Stimulated activated CD4-positive, alpha-beta T cell treated with anti-CD3 and anti-CD28 coated beads, Interleukin-1b, Interleukin-23, amount 100 ng/mL, for 4 hours (primary cell): ENCODE results near the gene VWF.
"Not testable (repeated sequence)": the region's sequence is repeated elsewhere in the genome, so short reads cannot be mapped to it uniquely, and the experiment has no call there.

Experiments
- DNase-seq, 2 donors: peaks; one replicate each; pipeline ENCODE4 v3.0.0-alpha.2; 2020; ENCODE audit warnings: low read depth in 2 of 2

VWF gene

GRCh38 chr12:6033546-6033945 lies 90.9 kb downstream of the VWF start:
- DNase-seq, result no peak

DNA sequence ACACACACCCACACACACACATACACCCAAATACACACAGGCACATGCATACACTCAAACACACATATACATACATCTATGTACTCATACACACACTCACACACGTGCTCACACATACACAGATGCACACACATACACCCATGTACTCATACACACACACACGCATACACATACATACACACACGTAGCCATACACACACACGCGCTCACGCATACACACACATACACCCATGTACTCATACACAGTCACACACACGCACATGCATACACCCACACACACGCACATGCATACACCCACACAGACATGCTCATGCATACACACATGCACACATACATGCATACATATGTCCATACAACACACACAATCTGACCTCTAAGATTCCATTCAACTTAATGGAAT lies 91.7 kb downstream of the VWF start:
- DNase-seq, result no peak

DNA sequence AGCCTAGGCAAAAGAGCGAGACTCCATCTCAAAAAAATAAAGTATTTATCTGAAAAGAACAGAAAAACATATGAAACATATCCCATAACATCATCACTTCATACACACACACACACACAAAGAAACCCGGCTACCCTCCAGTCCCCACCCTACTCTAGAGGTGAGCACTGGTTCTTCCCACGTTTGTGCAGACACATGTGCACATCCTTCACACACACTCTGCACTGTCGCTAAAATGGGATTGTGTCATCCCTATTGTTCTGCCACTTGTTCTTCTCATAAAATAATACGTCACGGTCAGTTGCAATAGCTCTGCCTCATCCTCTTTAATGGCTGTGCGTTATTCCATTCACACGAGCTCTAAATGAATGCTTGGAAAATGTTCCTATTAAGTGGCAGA lies 93.5 kb downstream of the VWF start:
- no peak for DNase-seq

DNA sequence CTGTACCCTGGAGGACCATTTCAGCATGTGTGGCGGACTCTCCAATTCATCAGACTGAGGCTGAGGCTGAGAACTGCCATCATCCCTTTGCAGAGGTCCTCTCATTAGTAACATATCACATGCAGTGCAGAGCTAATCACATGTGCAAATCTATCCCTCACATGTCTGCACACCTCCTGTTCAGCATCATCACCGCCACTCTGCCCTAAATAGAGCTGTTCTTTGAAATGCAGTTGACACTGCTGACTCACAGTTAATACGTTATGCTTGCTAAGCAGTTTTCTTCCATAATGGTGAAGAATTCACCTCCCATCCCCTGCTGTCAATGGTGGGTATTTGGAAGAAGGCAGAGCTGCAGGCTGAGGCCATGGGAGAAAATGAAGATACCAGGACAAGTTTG lies 94.4 kb downstream of the VWF start:
- DNase-seq, result no peak

DNA sequence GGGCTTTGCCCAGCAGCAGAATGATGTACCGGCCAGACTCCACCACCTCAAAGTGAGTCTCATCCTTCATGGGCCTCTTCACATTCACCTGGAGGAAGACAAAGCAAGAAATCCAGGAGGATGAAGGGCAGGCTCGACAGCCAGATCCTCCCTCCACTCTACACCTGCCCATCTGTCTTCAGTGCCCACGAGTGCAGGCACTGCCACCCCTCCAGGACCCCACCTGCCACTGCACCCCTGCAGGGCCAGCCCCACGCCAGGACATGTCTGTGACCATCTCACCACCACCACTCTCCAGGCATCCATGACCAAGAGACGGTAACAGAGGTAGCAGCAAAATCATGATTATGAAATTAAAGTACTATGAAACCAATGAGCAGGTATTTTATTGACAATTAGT lies 95.1 kb downstream of the VWF start:
- no peak for DNase-seq

GRCh38 chr12:6026998-6027397 lies 97.5 kb downstream of the VWF start:
- DNase-seq, result no peak

- not testable (repeated sequence) for DNase-seq
Observed at GRCh38 chr12:6025703-6026298, 98.7 kb downstream of the VWF start.

- not testable (repeated sequence) for DNase-seq
Observed at GRCh38 chr12:6024066-6024465, 100.4 kb downstream of the VWF start.

GRCh38 chr12:6020930-6021329 lies 103.5 kb downstream of the VWF start:
- DNase-seq, result no peak

DNA sequence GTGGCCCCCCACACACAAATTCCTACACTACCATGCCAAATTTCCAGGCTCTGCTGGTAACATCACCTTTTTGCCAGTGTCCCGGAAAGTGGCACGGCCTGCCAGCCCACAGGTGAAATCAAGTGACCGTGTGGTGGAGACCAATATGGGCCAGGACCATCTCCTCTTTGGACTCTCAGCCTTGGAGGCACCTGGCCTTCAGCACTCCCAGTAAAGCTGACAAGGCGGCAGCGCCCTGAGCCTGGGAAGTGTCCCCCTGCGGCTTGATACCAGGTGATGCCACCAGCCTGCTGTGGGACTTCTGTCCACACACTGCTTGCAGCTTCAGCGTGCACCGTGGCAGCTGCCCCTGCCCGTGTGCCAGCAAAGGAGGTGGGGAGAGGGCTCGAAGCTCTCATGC lies 104.0 kb downstream of the VWF start:
- DNase-seq, result not testable (repeated sequence)

DNA sequence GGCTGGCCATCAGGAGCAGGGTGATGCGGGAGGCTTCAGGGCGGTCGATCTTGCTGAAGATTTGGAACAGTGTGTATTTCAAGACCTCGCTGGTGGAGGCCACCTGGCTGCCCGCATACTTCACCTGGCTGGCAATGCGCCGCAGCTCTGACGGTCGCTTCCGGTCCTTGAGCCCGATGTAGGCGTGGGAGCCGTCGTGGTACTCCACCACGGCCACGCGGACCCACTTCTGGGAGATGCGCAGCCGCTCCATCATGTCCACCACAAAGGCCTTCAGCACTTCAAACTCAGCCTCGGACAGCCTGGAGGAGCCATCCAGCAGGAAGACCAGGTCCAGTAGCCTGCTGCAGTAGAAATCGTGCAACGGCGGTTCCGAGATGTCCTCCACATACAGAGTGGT lies 105.2 kb downstream of the VWF start:
- not testable (repeated sequence) for DNase-seq

DNA sequence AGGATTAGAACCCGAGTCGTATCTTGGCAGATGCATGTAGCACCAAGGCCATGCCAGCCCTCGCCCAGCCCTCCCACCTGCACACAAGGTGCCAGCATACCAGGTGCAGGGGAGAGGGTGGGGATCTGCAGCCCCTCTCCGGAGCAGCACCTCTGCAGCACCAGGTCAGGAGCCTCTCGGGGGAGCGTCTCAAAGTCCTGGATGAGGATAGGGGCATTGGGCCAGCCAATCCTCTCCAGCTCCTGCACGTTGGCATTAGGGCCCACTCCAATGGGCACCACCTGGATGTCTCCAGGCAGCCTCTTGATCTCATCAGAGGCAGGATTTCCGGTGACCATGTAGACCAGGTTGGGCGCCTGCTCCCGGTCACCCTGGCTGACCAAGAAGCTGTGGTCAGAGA lies 106.2 kb downstream of the VWF start:
- no peak for DNase-seq

- DNase-seq, result no peak
Observed at GRCh38 chr12:6016756-6017155, 107.7 kb downstream of the VWF start.

- not testable (repeated sequence) for DNase-seq
Observed at GRCh38 chr12:6016004-6016403, 108.5 kb downstream of the VWF start.

DNA sequence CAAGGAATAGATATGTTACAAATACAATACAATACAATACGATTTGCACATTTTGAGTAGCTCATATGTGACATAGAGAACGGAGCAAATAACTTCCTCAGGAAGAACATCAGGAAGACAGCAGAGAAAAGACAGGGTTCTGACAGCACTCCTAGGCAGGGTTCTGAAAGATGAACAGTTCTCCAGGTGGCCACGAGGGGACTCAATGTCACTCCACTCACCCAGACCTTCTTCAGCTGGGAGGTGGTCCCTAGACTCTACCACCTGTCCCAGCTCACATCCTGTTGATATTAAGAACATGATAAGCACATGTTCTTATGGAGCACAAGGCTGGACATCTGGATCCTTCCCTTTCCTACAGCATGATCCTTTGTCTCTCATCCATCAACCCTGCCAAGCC lies 109.2 kb downstream of the VWF start:
- not testable (repeated sequence) for DNase-seq

- DNase-seq, result not testable (repeated sequence)
Observed at GRCh38 chr12:6010631-6011350, 113.7 kb downstream of the VWF start.

- no peak for DNase-seq
Observed at GRCh38 chr12:5997260-5997659, 127.2 kb downstream of the VWF start.

GRCh38 chr12:5996459-5996858 lies 128.0 kb downstream of the VWF start:
- no peak for DNase-seq

DNA sequence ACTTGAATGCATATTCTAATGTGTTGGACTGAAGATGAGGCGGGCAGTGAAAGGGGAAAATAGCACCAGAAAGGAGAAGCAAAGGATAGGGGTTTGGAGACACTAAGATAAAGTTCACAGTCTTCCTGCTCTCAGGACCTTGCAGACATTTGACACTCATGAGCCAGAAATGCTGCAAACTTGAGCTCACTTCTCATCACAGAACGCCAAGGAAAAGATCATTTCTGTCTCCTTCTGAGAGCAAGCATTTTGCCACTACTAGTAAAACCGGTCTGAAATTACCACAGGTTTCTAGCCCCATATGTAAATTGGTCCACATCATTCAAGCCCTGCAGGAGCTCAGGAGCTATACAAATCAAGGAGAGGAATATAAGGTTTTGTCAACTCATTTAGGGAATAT lies 134.8 kb downstream of the VWF start:
- no peak for DNase-seq

GRCh38 chr12:5988659-5989116 lies 135.8 kb downstream of the VWF start:
- DNase-seq, result peak; percentile 60 to 66

DNA sequence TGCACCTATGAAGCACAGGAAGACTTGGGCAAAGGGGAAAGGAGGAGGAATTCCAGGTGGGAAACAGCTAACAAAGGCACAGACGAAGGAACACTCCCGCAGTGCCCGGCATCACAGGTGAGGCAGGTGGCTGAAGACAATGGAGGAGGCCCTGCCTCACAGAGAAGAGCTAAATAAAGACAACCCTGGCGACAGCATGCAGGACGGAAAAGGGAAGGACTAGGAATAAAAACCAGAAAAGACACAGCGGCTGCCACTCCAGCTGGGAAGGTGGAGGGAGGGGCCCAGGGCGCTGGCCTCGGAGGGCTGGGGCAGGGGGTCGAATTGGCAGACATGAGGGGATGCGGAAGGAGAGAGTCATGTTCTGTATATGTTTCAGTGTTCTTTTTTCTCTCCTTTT lies 136.4 kb downstream of the VWF start:
- DNase-seq, result no peak

GRCh38 chr12:5987573-5987972 lies 136.9 kb downstream of the VWF start:
- no peak for DNase-seq

DNA sequence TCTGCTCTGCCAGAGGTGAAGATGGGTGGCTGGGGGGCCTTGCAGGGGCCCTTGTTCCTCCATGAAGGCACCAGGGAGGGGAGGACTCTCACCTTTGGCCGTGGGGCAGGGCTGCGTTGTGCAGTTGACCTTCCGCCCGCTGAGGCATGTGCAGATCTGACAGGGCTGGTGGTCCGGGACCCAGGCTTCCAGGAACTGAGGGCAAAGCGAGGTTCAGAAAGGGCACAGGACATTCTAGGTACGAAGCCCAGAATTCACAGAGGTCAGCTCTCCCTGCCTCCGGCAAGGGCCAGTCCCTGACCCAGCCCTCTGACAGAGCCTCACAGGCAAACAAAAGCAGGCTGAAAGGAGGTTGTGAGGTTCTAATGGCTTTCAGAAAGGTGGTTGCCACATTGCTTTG lies 139.0 kb downstream of the VWF start:
- no peak for DNase-seq

DNA sequence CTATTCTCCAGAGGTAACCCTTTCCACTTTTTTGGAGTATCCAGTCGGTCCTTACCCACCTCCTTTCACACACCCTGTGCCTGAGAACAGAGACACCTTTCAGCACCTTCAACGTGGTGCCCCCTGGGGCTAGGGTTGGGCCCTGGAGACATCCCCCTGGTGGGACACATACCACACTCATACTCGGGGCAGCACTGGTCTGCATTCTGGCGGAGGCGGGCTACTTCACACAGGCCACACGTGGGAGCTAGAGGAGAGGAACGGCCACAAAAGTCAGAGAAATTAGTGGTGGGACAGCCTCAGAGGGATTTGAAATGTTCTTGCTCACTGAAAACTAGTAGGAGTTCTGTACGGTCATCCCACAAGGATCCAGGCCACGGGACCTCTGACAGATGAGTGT lies 139.6 kb downstream of the VWF start:
- no peak for DNase-seq
